ENCODE measurements around the gene TLCD1. TPM values are rescaled to one million over a fixed set of nuclear protein-coding genes. Genes with fewer than 3 reads are reported as not detected.
A peak's percentile ranks its signal among the peaks of the same experiment; 100 is the strongest.

TLCD1 gene
- total RNA-seq, 4 donors from 2014 or later = 3.3 to 9.1 (median 5.8) TPM

DNA sequence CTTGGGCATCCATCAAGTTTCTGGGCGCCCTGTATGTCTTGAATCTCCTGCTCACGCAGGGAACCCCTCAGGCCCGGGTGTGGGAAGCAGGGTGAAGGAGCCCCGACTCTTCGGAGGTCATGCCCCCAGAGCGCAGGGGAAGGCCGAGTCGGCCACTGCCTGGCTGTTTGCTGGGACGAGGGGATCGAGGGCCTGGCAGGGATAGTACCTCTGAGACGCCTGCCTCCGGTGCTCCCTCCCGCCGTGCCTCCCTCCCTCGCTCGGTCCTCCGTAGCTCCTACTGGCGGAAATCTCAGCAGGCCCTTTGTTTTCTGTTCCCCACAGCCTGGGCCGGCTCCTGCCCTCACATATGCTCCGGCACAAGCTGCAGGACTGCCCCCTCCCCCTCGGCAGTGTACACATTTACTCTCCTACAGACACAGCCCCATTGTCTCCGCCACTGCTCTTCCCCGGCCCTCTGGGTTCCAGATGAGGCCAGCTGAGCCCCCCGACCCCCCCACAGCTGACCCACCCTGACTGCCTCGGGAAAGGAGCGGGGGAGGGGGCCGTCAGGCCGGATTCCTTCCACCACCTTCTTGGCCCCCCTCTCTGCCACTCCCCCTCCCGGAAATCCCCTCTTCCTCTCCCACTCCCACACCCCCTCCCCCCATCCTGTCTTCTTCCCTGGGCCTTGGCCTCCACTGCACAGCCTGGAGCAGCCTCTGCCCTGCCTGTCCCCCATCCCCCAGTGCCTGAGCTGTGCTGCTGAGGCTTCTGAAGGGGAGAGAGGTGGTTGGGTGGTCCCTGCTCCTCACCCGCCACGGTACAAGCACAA is 19.1 kb upstream of the TLCD1 start:
- H3K27ac ChIP-seq = peak overlapping the region; percentile 99 to 100 (median 99)
- H3K4me1 ChIP-seq = peaks cover 3 to 59% (median 35%) of the 10 kb centered on the region in 4 donors
- H3K36me3 ChIP-seq = peaks cover 0 to 24% (median 0%) of the 10 kb centered on the region in 3 donors
- H3K27me3 ChIP-seq = no peaks in the 10 kb centered on the region
- peak; percentile 63 to 74 (median 74) for DNase-seq
- no peak for TF ChIP-seq POLR2A (IDR thresholded peaks at IDR 0.05)
- no peak for TF ChIP-seq CTCF (IDR thresholded peaks at IDR 0.05)
- no peaks in the 10 kb centered on the region for H3K9me3 ChIP-seq
- H3K4me3 ChIP-seq = peak overlapping the region; percentile 79 to 97 (median 90)

GRCh38 chr17:28744104-28744971 is 18.3 kb upstream of the TLCD1 start:
- TF ChIP-seq POLR2A (IDR thresholded peaks at IDR 0.05) (peak; percentile 26 to 49), CTCF (IDR thresholded peaks at IDR 0.05) (no peak)
- Histone ChIP-seq H3K9me3 (no peaks in the 10 kb centered on the region), H3K27ac (peak overlapping the region; percentile 99 to 100 (median 99)), H3K4me3 (peak overlapping the region; percentile 79 to 97 (median 90)), H3K36me3 (peaks cover 0 to 20% (median 0%) of the 10 kb centered on the region in 3 donors), H3K4me1 (peaks cover 3 to 52% (median 34%) of the 10 kb centered on the region in 4 donors), H3K27me3 (no peaks in the 10 kb centered on the region)
- DNase-seq = peak; percentile 77 to 82 (median 80)

- Histone ChIP-seq H3K4me1 (peaks cover 3 to 48% (median 38%) of the 10 kb centered on the region in 4 donors), H3K36me3 (peaks cover 0 to 12% (median 0%) of the 10 kb centered on the region in 3 donors), H3K4me3 (peak within 1 kb of the TSS; percentile 79 to 97 (median 90)), H3K27ac (peak within 1 kb of the TSS; percentile 99 to 100 (median 99)), H3K9me3 (no peaks in the 10 kb centered on the region), H3K27me3 (no peaks in the 10 kb centered on the region)
- DNase-seq = peak; percentile 89 to 93 (median 91)
- peak in 4 of 6 experiments; percentile 24 to 68 (median 62) for TF ChIP-seq CTCF (IDR thresholded peaks at IDR 0.05)
- peak; percentile 79 to 99 for TF ChIP-seq POLR2A (IDR thresholded peaks at IDR 0.05)
These were observed 17.4 kb upstream of the TLCD1 start, which contains the start of gene TRAF4 for GRCh38 chr17:28743243-28744103. TSS of gene TRAF4 (plus strand) at chr17:28744011. CDS start at chr17:28744113, 102 bp downstream.

DNA sequence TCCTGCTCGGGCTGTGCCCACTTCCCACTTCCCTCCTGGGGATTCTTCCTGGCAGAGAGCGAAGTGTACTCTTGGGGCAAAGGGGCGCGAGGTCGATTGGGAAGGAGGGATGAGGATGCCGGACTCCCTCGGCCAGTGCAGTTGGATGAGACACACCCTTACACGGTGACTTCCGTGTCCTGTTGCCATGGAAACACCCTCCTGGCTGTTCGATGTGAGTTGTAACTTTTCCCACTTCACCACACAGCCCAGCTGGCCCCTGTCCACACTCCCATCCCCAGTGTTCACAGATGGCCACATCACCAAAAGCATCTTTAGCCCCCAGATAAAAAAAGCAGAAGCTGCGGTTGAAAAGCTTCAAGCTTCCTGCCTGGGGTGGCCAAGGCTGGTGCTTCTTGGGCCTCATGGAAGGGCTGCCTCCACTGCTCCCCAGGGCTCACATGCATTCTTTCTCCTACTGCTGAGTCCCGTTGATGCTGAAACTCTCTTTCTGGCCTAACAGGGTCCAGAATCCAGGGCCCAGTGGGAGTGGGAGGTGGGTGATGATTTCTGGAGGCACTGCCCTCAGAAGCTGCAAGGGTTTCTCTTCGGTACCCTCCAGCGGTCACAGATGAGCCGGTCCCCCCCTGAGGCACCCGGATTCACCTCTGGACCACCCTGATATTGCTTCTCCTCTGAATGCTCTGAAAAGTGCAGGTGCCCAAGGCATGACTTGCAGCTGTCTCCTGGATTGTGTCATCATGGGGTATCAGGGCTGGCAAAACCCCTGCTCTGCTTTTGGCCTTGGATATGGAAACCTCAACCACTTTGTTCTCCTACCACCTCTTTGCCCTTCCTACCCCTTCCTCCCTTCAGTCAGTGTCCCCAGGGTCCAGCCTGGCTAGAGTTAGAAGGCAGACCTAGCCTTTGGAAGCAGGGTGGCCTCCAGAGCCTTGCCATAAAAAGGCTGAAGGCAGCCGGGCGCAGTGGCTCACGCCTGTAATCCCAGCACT is 15.6 kb upstream of the TLCD1 start:
- peaks cover 0 to 43% (median 29%) of the 10 kb centered on the region in 4 donors for H3K4me1 ChIP-seq
- no peaks in the 10 kb centered on the region for H3K9me3 ChIP-seq
- H3K4me3 ChIP-seq = no peak overlapping the region
- no peaks in the 10 kb centered on the region for H3K36me3 ChIP-seq
- H3K27ac ChIP-seq = peak overlapping the region in 3 of 4 donors; percentile 99
- peak in 2 of 3 donors; percentile 73 to 75 for DNase-seq
- TF ChIP-seq POLR2A (IDR thresholded peaks at IDR 0.05) (no peak), CTCF (IDR thresholded peaks at IDR 0.05) (no peak)
- no peaks in the 10 kb centered on the region for H3K27me3 ChIP-seq
